H1 (cell line): ENCODE results near the gene BCAS1. TPM values are rescaled to one million over a fixed set of nuclear protein-coding genes. Genes with fewer than 3 reads are reported as not detected.

Source experiments
- BRCA1 ChIP-seq: IDR thresholded peaks from 2 replicates; pipeline ENCODE4 v1.6.1; 2012; ENCODE audit warnings: low read depth, low read length, improper control_type of control experiment
- POLR2A ChIP-seq, 2 experiments: IDR thresholded peaks; 1 replicate in 1 of 2; 2 replicates in 1 of 2; pipeline ENCODE4 v1.6.1; 2011; ENCODE audit warnings: low read depth in 2 of 2, low read length in 2 of 2, mild to moderate bottlenecking in 2 of 2; ENCODE audit errors: control extremely low read depth in 1 of 2
- RFX5 ChIP-seq: IDR thresholded peaks from 2 replicates; pipeline ENCODE4 v1.6.1; 2011; ENCODE audit warnings: low read depth, low read length, improper control_type of control experiment, borderline replicate concordance
- TBP ChIP-seq: IDR thresholded peaks from 2 replicates; pipeline ENCODE4 v1.6.1; 2011; ENCODE audit warnings: low read depth, low read length, improper control_type of control experiment
- TCF12 ChIP-seq: IDR thresholded peaks from 2 replicates; pipeline ENCODE4 v1.6.1; 2011; ENCODE audit warnings: low read depth, mild to moderate bottlenecking, low read length
- polyA plus RNA-seq, 7 experiments: library from polyadenylated mRNA; depleted of rRNA in 3 of 7; stranded (reverse) in 5 of 7; unstranded in 2 of 7; fragments of >200 nt in 5 of 7; fragments of 200-250 nt in 2 of 7; gene quantifications; 1 replicate in 5 of 7; 2 replicates in 1 of 7; 4 replicates in 1 of 7; pipeline versions ENCODE4 v1.2.1 to v1.2.3, GENCODE V29; 2011 to 2013; ENCODE audit warnings: missing spikeins in 2 of 7, mixed read lengths in 2 of 7
- total RNA-seq: library from RNA; stranded (reverse); fragmentation: NEBNext Ultra II Directional; extraction: Animal tissue kit (Norgen Biotek cat#: 25700); gene quantifications from 2 replicates; pipeline ENCODE4 v1.2.1, GENCODE V29; 2021
- TF ChIP-seq, protein P1 (sequence below): fragments of 300-600 bp; sonication (generic); IDR thresholded peaks from 2 replicates; pipeline ENCODE4 v1.7.1; 2012; ENCODE audit warnings: low read length, moderate library complexity, mild to moderate bottlenecking, inconsistent platforms; ENCODE audit not compliant: insufficient replicate concordance
- TF ChIP-seq, protein P2 (sequence below): IDR thresholded peaks from 2 replicates; pipeline ENCODE4 v1.6.1; 2012; ENCODE audit warnings: low read length, inconsistent platforms

The BCAS1 gene
- total and polyA plus RNA-seq, 2 of the 8 experiments (the other 6 are each of a cell fraction or from before 2014, with no cell fraction given) = 0.06 to 0.19 TPM

DNA sequence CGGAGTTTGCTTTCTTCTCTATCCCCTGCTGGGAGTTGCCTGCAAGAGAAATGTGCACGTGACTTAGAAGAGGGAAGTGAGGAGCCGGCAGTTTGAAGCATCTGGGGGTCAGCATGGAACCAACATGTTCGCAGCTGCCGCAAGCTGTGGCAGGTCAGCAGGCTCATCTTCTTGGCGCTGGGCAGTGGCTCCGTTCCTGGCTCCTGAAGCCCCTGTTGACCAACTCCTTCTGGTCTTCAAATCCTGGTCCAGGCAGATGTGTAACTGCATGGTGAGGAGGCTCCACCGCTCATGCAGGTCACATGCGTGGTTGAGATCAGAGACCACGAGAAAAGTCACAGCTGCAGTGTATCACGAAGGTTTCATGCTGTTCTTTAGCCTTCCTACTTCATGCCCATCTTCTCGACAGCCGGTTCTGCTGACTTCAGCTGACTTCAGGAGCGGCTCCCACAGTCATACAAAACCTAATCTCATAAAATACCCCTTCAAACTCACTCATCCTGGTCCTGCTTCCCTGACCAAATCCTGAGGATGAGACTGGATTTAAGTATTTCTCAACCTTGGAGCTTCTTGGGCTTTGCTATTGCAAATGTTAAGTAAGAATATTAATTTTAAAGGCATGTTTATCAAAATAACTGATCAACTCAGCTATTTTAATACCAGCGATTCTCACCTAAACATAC is 44.9 kb upstream of the BCAS1 start (continued):
- TF ChIP-seq, protein P1, sequence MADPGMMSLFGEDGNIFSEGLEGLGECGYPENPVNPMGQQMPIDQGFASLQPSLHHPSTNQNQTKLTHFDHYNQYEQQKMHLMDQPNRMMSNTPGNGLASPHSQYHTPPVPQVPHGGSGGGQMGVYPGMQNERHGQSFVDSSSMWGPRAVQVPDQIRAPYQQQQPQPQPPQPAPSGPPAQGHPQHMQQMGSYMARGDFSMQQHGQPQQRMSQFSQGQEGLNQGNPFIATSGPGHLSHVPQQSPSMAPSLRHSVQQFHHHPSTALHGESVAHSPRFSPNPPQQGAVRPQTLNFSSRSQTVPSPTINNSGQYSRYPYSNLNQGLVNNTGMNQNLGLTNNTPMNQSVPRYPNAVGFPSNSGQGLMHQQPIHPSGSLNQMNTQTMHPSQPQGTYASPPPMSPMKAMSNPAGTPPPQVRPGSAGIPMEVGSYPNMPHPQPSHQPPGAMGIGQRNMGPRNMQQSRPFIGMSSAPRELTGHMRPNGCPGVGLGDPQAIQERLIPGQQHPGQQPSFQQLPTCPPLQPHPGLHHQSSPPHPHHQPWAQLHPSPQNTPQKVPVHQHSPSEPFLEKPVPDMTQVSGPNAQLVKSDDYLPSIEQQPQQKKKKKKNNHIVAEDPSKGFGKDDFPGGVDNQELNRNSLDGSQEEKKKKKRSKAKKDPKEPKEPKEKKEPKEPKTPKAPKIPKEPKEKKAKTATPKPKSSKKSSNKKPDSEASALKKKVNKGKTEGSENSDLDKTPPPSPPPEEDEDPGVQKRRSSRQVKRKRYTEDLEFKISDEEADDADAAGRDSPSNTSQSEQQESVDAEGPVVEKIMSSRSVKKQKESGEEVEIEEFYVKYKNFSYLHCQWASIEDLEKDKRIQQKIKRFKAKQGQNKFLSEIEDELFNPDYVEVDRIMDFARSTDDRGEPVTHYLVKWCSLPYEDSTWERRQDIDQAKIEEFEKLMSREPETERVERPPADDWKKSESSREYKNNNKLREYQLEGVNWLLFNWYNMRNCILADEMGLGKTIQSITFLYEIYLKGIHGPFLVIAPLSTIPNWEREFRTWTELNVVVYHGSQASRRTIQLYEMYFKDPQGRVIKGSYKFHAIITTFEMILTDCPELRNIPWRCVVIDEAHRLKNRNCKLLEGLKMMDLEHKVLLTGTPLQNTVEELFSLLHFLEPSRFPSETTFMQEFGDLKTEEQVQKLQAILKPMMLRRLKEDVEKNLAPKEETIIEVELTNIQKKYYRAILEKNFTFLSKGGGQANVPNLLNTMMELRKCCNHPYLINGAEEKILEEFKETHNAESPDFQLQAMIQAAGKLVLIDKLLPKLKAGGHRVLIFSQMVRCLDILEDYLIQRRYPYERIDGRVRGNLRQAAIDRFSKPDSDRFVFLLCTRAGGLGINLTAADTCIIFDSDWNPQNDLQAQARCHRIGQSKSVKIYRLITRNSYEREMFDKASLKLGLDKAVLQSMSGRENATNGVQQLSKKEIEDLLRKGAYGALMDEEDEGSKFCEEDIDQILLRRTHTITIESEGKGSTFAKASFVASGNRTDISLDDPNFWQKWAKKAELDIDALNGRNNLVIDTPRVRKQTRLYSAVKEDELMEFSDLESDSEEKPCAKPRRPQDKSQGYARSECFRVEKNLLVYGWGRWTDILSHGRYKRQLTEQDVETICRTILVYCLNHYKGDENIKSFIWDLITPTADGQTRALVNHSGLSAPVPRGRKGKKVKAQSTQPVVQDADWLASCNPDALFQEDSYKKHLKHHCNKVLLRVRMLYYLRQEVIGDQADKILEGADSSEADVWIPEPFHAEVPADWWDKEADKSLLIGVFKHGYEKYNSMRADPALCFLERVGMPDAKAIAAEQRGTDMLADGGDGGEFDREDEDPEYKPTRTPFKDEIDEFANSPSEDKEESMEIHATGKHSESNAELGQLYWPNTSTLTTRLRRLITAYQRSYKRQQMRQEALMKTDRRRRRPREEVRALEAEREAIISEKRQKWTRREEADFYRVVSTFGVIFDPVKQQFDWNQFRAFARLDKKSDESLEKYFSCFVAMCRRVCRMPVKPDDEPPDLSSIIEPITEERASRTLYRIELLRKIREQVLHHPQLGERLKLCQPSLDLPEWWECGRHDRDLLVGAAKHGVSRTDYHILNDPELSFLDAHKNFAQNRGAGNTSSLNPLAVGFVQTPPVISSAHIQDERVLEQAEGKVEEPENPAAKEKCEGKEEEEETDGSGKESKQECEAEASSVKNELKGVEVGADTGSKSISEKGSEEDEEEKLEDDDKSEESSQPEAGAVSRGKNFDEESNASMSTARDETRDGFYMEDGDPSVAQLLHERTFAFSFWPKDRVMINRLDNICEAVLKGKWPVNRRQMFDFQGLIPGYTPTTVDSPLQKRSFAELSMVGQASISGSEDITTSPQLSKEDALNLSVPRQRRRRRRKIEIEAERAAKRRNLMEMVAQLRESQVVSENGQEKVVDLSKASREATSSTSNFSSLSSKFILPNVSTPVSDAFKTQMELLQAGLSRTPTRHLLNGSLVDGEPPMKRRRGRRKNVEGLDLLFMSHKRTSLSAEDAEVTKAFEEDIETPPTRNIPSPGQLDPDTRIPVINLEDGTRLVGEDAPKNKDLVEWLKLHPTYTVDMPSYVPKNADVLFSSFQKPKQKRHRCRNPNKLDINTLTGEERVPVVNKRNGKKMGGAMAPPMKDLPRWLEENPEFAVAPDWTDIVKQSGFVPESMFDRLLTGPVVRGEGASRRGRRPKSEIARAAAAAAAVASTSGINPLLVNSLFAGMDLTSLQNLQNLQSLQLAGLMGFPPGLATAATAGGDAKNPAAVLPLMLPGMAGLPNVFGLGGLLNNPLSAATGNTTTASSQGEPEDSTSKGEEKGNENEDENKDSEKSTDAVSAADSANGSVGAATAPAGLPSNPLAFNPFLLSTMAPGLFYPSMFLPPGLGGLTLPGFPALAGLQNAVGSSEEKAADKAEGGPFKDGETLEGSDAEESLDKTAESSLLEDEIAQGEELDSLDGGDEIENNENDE = no peak
- TF ChIP-seq RFX5 (no peak), TCF12 (no peak), TBP (no peak), BRCA1 (no peak), POLR2A (IDR thresholded peaks at IDR 0.05; ENCODE audit: control extremely low read depth in 1 of 2, low read depth in 2 of 2, low read length in 2 of 2) (no peak)
- TF ChIP-seq, protein P2, sequence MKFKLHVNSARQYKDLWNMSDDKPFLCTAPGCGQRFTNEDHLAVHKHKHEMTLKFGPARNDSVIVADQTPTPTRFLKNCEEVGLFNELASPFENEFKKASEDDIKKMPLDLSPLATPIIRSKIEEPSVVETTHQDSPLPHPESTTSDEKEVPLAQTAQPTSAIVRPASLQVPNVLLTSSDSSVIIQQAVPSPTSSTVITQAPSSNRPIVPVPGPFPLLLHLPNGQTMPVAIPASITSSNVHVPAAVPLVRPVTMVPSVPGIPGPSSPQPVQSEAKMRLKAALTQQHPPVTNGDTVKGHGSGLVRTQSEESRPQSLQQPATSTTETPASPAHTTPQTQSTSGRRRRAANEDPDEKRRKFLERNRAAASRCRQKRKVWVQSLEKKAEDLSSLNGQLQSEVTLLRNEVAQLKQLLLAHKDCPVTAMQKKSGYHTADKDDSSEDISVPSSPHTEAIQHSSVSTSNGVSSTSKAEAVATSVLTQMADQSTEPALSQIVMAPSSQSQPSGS = no peak
